Daoy (cell line): Measurements from ENCODE around the gene NT5E. TPM values are rescaled to one million over a fixed set of nuclear protein-coding genes. Genes with fewer than 3 reads are reported as not detected.

Experiments used
- DNase-seq: peaks from one replicate; pipeline ENCODE4 v3.0.0-alpha.2; 2015; ENCODE audit warnings: low read depth
- total RNA-seq: library from RNA; depleted of rRNA; stranded (reverse); fragments of >200 nt; shearing (Covaris generic); gene quantifications from 2 replicates; pipeline ENCODE4 v1.2.3, GENCODE V29; 2014

NT5E gene
- total RNA-seq, 1 experiment from 2014 or later = 129 TPM

DNA sequence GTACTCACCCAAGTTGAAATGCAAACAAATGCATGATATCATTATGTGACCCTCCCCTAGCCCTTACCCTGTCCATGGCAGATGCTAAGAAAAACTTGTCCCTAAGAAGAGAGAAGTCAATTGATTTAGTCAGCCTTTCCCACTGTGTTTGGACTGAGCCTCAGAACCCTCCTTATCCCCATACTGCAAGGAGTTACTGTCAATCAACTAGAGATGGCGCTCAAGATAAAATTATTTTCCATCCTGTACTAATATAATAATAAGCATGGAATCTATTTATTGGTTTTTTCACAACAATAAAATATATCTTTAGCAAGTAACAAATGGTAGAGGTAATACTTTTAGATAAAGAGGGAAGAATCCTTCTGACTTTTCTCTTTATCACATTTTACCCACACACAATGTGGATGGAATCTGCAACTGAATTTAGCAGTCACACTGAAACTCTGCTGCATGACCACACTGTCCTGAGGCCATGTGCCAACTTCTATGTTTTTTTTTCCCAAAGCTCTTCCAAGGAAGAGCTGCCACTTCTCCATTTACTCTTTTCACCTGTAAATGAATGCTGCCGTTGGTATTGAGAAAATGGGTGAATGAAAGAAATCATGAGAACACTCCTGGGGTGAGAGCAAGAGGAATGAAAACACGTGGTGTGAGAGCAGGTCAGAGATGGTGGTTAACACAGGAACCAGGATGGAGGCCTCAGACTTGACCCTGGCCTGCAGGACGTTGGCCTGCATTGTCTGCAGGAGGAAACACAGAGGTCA is 10.5 kb downstream of the NT5E start:
- DNase-seq = no peak

DNA sequence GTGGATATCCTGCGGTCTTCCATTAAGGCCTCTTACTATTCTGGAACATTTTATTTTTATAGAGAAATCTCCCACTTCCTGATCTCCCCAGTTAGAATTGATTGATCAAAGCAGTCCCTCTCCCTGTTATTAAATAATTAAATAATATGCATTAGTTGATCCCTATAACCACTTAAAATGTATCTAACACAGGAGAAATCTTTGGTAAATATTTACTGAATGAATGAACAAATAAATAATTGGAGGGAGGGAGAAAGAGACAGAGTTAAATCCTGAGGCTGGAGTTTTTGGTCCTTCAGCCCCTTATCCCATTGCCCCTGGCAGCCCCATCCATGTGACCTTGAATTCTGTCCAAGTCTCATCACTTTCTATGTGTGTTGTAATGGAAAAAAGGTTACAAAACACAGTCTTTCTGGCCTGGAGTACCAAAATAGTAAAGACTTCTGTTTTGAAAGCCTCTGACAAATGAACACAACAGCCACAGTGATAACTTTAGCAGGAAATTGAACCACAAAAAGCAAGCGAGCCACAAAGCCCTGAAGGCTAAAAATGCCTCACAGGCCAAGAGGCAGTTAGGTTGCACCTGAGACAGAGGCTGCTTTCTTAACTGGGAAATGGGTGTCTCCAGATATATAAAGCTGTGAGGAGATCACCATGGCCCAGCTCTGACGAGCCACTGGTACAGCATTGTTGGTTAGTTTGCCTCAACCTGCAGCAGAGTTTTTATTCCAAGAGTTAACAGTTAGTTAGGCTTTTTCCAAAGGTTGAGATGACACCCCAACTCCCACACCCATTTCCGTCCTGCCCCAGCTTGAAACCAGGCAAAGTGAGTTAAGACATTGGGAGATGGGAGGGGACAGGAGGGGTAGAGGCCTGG is 11.3 kb downstream of the NT5E start:
- DNase-seq = peak; percentile 73

DNA sequence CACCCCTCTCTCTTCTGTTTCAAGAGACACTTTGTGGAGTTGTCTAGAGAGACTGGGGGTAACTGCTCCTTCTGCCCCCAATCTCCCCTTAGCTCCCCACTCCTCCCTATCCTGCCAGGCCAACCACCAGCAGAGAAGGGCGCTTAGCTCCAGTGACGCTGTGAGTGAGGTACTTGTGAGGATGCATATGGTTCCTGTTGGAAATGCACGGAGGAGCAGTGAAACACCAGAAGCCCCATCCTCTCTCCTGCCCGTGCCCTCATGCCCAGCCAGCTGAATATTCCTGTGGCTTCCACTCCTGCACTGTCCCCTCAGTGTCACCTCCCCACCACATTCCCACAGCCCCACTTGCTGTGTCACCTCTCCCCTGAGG is 11.9 kb downstream of the NT5E start:
- DNase-seq = no peak

DNA sequence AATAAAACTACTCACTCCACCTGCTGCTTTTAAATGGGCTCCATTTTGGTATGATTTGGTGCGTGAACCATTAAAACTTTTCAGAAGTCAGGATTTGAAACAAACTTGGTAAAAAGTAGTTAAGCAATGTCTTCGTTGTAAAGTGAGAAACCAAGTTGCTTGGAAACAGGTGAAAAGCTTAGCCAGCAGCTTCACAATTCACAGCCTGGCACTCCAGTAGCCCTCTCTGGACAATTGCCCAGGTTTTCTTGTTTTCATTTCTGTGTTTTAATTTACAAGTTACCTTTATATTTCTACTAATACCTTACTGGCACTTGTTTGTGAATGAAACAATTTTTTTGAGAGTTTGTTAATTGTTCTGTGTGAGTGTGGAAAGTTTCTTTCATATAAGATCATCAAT is 12.8 kb downstream of the NT5E start:
- no peak for DNase-seq

DNA sequence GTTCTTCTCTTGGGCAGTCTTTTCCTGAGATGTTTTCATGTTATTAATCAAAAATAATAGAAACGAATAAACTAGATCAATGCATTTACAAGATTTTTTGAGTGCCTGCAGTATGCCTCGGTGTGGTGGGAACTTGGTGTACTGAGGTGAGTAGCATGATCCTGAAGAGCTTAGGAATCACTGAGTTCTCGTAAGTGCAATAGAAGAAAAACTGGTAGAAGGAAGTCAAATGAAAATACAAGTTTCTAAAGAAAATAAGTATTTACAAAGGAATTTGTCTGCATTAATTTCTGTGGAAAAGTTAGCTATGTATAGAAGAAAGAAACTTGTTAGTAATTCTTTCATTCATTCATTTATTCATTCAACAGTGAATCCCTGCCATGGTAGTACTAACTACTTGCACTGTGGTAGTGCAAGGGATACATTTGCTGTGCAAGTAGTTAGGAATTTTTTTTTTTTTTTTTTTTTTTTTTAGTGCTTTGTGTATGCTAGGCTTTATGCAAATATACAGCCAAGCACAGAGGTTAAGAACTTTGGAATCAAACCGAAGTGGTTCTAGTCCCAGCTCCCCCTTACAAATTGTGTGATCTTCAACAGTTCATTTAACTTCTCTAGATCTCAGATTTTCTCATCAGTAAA is 13.9 kb downstream of the NT5E start:
- DNase-seq = no peak

DNA sequence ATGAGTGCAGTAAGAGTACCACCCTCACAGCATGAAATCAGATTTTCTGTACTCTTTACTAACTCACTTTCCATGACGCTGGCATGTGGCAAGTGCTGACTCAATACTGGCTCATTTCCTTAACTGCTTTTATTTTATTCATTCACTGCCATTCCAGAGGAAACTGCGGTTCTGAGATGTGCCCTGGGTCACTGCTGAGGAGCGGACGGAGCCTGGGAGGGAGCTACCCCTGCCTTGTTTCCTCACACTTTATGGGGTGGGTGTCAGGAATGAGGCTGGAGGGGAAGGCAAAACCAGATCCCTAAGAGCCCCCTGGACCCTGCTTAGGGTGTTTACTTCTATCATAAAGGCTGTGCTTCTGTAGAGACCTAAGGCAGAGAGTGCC is 14.4 kb downstream of the NT5E start:
- peak; percentile 98 for DNase-seq

DNA sequence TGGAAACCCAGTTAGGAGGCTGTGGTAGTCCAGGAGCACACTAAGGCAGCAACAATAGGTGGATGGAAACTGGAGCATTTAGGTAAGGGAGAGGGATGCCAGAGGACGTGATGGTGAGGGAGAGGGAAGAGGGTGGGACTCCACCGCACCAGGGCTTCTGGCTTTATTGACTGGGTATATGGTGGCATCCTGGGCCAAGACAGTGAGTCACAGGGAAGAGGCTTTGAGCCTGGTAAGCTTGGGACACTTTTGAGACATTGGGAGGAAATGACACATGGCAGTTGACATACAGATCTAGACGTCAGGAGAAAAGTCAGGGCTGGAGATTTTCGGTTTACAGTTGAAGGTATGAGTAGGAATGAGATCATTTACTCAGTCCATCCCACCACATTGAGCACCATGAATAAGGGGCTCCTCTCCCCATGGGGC is 14.9 kb downstream of the NT5E start:
- DNase-seq = peak; percentile 98

DNA sequence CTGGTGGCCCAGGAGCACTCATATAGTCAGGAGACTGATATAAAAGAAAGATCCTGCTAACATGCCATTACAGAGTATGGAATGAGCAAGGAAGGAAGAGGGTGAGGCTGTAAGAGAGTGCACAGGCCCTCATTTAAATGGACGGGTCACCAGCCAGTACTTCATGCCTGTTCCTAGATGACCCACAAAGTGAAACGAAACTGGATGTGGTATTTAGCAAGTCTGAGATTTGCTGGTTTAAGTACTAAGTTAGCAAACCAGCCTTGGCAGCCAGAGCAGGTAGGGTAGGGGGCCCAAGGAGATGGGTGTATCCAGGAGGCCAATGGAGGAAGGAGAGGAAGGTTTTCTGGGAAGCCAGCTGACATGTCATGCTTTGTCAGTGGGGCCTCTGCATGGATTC is 15.9 kb downstream of the NT5E start:
- DNase-seq = no peak

DNA sequence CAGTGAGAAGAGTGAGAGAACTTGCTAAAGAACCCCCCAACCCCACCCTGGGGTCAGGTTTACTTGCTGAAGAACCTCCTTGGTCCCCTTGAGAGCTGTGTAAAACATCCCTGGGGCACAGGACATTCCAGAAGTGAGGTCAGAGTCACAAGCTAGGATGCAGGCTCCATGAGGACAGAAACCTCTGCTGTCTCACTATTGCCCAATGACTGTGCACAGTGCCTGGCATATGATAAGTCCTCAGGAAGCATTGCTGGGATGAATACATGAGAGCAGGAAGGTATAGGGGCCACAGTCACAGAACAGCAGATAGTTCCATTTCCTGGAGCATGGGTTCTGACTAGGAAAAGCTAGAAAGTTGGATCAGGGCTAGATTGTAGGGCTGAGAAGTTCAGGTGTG is 18.4 kb downstream of the NT5E start:
- DNase-seq = no peak

DNA sequence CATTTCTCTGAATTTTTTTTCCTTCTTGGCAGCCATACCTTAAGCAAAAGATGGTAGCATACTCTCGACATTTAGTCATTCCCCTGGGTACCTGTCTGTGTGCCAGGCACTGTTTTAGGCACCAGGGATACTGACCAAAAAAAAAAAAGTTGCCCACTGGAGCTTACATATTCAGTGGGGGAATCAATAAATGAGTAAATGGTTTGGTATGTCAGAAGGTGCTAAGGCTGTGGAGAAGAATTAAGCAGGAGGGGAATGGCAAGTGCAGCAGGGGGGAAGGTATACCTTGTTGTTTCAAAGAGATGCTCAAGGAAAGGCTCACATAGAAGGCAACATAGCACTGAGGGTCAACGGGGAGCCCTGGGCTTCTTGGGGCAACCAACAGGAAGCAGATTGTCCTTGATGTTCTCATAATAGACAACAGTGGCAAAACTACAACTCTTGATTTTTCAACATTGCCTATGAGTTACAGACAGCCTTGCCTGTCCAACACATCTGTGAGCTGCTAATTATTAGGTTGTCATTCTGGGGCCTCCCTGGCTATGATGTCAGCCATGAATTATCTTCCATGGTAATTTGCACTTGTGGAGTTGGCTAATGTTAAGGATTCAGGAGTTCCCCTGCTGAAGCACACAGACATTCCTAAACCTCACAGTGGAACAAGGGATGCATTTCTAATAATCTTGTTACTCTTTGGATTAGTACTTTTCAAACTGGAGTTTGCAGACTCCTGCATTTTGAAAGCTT is 19.6 kb downstream of the NT5E start:
- peak; percentile 49 for DNase-seq

DNA sequence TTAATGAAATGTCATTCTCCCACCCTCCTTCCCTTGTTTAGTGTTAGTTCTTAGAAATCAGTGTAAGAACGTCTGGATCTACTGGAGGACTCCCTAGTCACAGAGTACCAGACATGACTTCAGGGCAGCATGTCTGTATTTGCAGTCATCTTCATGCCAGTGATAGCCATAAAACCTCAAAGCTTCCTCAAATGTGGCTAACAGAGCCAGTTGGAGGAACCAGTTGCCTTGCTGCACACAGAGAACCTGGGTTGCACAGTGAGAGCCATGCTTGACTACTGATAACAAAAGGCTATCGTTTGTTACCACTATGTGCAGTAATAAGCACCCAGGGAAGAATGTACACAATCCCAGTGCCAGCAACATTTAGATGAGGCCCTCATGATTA is 20.1 kb downstream of the NT5E start:
- no peak for DNase-seq

DNA sequence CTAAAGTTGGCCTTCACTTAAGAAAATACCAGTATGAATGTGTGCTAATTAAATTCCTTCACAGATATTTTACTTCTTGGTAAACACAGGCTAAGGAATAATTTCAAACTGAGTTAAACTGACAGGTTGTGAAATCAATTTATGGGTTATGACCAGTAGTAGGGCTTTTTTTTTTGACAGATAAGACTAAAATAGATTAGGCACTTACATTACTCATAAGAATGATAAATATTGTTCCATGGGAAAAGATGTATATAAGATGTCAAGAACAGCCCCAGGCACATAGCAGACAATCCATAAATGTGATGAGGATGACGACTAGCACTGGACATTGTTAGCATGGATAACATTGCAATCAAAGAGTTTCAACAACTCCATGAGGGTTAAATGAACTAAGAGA is 22.9 kb downstream of the NT5E start:
- no peak for DNase-seq

DNA sequence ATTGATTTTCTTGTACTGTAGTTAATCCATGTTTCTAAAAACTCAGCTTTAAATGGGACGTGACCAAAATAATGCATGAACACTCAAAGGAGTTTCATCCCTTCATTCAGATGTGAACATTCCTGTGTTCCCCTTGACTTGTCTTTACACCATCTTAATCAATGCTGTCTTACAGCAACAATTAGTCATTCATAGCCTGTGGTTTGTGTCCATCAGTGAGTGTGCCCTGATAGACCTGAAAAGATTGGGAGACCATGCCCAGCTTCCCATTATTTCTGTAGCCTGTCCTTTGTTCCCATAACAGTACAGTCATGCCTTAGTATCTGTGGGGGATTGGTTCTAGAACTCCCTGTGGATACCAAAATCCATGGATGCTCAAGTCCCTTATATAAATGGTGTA is 23.9 kb downstream of the NT5E start:
- DNase-seq = no peak

DNA sequence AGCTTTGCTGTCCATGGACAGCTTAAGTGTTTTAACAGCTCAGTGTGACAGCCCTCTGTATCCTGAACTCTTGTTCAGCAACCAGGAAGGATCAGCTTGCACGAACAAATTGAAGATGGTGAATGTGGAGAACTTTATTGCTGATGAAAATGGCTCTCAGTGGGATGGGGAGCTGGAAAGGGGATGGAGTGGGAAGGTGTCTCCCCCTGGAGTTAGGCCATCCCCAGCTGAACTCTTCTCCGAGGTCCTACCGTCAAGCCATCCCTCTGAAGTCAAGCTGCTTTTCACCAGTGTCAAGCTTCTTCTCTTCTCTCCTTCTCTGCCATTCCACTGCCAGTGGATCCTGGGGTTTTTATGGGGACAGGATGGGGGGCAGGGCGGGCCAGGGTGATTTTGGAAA is 26.6 kb downstream of the NT5E start:
- no peak for DNase-seq

DNA sequence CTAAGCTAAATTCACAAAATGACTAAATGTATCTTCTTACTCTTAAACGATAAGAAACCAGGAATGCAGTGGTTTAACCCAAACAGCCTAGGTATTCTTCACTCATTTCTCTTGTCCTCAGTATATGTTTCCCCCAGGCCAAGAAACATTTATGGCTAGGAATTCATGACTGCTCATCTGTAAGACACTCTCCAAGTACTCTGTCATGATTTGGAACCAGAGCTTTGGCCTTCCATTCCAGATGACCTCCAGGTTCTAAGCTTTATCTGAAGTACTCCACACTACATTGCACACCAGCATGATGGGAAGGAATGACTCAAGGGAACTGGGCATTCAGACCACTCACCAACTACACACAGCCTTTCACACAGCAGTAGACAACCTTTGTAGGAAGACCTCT is 29.3 kb downstream of the NT5E start:
- no peak for DNase-seq

DNA sequence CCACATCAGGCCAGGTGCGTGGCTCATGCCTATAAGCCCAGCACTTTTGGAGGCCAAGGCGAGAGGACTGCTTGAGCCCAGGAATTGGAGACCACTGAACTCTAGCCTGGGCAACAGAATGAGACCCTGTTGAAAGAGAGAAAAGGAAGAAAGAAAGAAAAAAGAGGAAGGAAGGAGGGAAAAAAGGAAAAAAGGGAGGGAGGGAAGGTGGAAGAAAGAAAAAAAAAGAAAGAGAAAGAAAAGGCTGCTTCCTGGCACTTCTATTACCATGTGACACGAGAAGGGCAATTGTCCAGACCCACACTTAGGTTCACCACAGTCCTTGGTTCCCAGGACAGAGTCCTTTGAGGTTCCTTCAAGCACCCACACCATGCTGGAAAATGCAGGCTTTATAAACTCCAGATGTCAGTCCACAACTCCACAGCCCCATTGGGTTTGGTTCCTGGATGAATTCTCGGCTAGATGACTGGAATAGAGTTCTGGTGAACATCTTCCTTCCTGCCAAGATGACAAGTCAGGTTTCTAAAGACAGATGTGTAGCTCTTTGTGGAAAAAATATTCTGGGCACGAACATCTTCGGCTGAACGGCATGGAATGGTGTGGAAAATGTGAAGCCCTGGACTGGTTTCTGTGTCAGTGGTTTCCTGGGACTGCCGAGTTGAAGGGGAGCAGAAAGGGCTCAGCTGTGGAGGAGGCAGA is 32.5 kb downstream of the NT5E start:
- DNase-seq = no peak

DNA sequence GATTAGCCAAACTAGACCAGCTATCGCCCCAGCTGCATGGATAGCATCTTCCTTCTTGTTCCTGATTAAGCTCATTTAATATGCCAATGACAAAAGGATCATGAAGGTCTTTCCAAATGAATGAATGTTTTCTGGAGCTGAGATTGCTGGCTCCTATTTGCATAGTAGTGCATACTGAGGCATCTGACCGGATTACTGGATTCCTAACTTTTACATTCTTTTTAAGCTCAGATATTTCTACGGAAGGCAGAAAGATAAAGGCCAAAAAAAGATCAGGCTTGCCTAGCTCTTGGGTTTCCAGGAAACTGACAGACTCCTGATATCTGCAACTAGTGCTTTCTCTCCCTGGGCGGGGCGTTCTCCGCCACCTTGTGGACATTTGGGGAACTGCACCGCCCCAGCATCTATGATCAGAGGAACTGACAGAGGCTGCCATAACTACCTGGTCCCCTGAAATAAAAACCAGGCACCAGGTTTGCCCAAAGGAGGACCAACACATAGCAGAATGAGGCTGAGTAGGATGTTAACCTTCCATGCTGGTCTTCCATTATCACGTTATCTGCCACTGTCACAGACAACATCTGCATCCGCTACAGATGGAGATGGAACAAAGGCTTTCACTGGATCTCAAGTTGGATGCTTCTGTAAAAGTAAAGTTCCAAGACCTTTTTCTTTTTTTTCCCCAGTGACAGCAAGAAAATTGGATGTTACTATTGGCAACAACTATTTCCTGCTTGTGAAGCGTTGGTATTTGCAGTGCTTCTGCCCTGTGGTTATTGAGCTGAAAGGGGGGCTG is 33.2 kb downstream of the NT5E start:
- peak; percentile 80 for DNase-seq

DNA sequence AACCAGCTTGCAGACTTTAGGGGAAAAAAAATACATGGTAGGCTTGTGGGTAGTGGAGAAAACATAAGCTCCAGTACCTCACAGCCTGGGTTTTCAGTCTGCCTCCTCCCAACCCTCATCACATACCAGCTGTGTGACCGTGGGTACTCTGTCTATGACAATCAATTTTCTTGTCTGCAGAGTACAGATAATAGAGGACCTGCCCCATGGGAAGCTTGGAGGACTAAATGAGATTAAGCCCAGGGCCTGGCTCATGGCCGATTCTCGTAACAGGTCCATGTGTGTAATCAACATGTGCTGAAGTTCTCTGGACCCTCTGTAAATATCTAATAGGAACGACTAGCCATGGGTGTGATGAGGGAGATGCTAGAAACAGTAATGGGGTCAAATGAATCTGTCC is 34.0 kb downstream of the NT5E start:
- DNase-seq = no peak

DNA sequence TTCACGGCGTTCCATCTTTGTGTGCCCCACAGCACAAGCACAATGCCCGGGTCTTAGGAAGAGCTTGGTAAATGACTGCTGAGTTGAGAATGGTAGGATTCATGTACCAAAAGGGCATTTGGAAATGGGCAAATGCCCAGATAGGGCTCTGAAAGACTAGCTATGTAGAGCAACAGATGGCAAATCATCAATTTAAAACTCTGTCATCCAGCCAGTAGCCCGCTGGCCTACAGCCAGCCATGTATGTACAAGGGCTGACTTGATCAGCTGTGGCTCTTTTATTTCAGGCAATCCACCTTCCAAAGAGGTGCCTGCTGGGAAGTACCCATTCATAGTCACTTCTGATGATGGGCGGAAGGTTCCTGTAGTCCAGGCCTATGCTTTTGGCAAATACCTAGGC is 35.1 kb downstream of the NT5E start:
- no peak for DNase-seq

DNA sequence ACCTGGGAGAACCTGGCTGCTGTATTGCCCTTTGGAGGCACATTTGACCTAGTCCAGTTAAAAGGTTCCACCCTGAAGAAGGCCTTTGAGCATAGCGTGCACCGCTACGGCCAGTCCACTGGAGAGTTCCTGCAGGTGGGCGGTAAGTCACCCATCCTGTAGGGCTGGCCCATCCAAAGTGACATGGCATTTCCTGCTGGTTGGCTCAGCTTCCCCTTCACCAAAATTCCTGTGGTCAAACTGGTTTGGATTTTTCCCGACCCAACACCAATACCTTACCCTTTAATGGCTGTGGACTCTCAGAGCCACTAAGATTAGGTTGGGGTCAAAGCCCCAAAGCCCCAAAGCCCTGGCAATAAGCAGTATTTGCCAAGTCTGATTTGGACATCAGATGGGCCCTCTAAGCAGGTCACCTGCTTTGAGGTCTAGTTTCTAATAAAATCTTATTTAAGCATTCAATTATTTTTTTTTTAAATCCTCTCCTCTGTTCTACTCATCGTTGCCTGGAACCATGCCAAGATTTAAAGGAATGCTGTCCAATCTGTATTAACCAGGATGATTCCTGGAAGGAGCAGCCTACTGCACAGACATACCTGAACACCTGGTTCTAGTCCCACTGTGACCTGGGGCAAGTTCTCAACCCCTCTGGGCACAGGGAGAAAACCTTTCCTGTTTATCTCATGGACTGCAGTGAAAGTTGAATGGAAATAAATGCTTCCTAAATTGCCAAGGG is 40.8 kb downstream of the NT5E start:
- peak; percentile 23 for DNase-seq
